Esophagus mucosa (tissue), 1 donor: Measurements from ENCODE around the gene KCNA3. TPM values are rescaled to one million over a fixed set of nuclear protein-coding genes. Genes with fewer than 3 reads are reported as not detected.

ENCODE experiments used
- ATAC-seq: fragments of 200-7000 bp; cut with Tn5 transposase; one replicate; pipeline ENCODE4 v1.9.1; 2020
- total RNA-seq: library from RNA; stranded (reverse); gene quantifications from one replicate; pipeline ENCODE4 v1.2.4, GENCODE V29; 2023
- donor health status: DM: yes; HTN: yes; CAD: no.

The KCNA3 gene
- total RNA-seq, 1 donor from 2014 or later: 0.28 TPM

DNA sequence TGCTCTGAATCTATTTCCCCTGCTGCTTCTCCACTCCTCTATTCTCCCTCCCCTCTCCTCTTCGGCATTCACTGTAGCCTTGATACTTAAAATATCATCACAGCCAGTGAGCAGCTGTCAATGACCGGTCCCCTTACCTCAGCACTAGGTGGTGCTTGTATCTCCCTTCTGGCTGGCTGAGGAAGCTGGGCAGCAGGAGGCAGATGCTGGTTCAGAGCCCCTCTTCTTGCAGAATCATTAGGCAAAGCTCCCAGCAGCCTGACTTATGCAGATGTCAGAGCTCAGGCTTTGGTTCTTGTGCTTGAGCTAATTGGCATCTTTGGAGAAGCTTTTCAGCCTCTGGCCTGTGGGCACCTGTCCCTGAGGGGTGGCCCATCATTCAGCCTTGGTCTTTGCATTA lies 36.7 kb downstream of the KCNA3 start:
- ATAC-seq: no peak

DNA sequence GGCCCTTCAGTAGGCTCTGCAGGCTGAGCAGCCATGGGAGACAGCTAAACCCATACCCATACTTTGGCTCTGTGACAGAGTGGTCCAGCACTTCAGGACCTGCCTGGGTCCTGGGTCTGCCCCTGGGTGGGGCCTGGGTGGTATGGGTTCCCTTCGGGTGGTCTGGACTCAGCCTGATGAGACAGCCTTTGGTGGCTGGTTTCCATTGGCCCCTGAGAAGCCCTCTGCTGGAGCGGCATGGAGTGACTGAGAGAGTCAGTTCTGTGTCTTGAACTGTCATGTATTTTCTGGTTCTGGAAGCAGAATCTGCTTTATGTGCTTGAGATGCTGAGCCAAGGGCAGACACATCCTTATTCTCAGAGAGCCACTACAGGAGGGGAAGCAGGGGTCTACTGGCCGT lies 37.3 kb downstream of the KCNA3 start:
- no peak for ATAC-seq

DNA sequence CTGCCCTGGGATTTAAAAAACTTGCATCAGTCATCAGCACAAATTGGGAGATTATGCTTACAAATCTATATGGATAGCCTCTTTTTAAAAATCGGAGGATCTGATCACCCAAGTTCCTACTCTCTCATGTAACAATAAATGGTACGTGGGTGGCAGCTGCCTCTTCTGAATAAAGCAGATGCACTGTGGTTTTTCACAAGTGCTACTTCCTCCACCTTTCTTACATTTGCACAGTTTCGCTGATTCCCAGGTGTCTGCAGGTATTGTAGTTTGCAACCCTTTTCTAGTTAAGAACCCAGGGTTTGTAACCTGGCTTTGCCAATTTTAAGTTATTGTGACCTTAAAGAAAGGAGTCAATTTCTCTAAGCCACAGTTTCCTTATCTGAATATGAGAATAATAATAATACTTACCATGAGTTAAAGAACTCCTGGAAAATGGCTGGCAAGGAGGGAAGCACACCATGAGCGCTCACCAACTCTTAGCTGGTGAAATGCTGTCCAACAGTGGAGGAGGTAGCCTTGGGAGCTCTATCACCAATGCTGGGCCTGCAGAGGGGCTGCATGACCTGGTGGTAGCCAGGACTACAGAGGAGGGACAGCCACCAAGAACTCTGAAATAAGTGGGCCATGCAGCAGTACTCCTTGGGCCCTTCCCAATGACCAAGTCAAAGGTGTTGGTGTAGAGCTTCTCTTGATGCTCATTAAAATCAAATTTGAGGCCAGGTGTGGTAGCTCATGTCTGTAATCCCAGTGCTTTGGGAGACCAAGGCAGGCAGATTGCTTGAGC lies 38.4 kb downstream of the KCNA3 start:
- ATAC-seq: no peak

DNA sequence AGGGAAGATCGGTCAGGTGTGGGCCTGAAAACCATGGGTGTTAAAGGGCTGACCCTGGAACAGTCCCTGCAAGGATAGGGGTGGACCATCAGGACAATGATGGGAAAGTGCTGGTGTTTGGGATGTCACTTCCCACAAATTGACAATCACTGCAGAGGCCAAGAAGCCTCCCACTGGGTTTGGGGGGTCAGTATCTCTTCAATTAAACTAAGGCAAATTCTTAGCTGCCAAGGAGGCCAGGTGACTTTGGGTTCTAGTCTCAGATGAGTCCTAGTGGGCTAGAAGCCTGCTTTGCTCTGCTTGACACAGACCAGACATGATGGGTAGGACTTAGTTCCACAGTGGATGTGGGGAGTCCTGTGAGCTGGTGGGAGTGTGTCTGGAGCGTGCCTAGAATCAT lies 39.3 kb downstream of the KCNA3 start:
- no peak for ATAC-seq

DNA sequence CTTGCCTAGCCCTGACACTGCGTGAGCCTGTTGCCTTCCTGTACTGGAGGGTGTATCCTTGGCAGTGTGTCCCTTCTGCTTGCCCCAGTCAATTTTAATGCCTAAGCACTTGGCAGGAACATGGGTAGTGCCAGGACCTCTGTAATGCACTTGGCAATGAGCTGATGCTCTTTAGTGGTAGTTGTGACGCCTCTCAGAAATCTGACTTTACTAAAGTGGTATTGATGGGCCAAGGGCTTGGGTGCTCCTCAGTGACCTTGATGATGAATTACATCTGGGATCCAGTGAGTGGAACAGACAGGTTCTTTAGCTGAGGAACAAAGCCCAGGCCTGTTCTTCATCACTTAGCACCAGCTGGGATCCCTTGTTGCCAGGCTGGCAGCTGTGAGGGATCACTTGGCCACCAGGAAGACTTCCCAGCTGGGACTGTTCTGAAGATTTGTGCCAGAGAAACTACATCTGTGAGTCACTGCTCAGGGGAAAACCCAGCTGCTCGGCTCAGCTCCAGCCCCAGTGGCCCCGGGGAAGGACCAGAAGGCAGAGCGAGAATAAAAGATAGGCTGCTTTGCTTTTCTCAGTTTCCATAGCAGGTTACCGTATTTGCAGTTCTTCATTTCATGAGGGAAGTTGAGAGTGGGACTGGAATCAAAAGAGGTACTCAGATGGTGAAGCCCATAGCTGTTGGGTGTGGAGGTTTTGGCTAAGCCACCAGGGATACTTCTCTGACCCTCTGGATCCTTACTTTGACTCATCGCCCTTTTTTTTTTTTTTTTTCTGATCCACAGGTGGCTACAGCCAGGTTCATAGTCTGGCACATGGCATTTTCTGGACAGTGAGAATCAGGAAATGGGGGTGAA lies 40.1 kb downstream of the KCNA3 start:
- ATAC-seq: peak; percentile 77

DNA sequence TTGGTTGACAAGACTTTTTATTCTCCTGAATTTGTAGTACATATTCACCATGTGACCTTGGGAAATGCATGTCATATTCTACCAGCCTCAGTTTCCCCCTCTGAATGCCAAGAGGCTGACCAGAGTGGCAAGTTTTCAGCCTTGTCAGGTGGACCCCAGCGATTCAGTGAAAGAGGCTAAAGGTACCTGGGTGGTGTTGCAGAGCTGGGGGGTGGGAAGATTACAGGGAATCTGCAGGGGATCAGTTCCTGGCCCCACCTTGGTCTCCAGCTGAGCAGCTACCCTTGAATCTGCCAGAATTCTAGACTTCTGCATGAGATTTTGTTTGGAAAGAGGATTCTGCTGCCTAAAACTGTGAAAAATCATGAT lies 40.7 kb downstream of the KCNA3 start:
- no peak for ATAC-seq

DNA sequence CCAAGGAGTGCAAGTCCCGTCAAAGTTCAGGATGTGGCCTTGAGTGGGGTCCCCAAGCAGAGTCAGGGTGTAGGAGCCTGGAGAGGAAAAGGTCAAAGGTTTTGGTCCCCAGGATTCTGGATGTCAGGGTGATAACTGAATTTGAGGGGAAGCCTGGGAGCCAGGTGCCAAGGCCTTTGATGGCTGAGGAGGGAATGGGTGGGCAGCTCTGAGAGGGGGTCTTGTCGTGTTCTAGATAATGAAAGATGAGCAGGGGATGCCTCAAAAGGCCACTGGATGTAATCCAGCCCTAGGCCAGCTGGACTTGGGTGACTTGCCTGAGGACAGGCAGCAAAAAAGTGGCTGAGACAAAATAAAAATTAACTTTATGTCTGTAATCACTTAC lies 41.1 kb downstream of the KCNA3 start:
- no peak for ATAC-seq

DNA sequence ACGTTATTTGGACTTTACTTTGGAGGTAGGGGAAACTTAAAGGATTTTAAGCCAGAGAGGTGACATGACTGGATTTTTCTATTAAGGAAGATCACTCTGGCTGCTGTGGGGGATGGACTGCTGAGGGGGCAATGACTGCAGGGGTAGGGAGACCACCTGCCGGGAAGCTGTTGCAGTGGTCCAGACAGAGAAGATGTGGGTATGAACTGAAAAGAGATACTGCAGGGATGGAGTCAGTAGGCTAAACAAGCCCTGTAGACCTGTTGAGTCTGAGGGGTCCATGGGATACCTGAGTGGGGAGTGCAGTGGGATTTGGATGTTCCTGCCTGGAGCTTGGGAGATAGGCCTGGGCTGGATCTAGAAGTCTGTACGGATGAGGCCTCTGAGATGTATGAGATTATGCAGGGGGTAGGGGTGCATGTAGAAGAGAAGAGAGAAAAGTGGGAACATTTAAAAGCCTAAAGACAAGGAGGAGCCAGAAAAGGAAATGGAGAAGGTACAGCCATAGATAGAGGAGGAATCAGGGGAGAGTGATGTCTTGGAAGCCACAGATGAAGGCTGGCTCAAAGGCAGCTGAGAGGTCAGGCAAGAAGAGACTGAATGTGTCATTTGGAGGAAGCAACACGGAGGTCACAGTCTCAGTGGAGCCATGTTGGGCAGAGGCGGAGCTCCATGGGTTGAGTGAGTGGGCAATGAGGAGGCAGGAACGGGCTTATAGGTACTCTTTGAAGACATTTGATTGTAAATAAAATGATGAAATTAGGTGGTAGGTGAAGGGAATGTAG lies 42.7 kb downstream of the KCNA3 start:
- ATAC-seq: no peak

DNA sequence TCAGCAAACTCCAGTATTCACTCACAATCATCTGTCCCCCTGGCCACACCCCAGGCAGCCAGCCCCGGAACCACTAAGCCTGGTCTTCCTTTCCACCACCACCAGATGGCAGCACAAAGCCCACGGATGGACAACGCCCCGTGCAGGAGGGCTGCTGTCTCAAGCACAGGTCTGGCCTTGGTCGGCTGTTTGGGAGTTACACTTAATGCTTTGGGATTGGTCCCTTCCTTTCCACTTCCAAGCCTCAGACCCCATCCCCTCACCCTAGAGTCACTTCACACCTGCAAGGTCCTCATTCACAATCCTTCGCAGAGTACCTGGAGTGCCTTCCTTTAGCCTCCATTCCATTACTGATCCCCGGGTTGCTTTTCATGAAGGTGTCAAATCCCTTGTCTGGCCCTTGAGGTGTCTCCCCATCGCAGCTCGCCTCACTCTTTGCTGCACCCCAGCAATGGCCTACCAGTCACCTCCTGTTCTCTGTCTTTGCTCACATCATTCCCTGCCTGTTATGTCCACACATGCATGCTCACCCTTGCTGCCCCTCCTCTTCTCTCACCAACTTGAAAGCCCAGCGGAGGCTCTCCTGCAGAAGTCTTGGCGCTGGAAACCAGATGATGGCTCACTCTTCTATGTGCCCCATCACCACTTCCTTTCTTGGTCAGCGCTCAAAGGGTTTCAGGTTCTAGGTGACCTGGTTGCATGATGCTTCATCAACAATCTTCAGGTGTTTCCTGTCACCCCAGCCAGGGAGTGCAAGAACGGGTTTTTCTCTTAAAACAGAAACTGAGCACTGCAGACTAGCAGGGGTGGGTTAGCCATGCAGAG lies 43.7 kb downstream of the KCNA3 start:
- peak; percentile 88 for ATAC-seq

DNA sequence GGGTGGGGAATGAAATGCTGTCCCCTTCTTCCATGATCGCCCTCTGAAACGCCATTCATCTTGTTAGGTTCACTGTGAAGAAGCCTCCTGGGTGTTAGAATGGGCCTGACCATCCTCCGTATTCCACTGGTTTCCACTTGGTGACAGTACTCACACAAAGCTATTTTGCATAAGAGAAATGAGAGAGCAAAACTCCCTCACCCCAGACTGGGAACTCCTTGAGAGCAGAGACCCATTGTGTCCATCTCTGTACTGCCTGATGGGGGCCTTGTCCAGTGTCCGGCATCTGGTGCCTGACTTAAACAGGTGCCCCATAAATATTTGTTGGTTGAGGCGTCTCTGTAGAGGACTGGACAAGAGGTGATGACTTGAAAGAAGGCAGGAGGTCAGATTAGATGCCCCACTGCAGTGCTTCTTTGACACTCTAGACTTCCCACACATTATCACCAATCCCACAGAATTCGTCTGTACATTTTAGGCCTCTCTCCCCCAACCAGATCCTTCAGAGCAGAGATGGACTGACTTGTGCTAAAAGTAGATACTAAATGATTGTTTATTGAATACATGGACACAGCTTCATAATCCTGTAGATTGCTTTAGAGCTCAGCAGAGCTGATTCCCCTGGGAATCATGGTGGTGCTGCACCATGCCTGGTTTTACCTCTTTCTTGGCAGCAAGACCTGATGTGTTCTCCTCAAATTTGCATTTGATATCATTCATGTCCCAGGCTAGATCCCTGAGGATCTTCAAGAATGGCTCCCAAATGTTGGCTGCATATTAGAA lies 46.2 kb downstream of the KCNA3 start:
- ATAC-seq: no peak

DNA sequence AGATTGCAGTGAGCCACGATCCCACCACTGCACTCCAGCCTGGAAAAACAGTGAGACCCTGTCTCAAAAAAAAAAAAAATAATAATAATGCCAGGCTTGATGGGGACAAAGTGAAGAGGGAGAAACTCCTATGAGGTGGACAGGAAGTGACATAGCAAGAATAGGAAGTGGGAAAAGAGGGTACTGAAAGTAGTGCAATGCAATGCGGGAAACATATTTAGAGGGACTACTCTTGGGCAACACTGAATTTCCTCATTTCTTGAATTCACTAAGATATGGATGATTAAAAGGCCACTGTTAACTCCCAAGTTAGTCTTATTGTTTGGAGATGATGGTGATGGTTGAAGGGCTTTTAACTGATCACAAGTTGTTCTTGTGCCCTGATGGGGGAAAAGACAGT lies 47.0 kb downstream of the KCNA3 start:
- ATAC-seq: no peak

DNA sequence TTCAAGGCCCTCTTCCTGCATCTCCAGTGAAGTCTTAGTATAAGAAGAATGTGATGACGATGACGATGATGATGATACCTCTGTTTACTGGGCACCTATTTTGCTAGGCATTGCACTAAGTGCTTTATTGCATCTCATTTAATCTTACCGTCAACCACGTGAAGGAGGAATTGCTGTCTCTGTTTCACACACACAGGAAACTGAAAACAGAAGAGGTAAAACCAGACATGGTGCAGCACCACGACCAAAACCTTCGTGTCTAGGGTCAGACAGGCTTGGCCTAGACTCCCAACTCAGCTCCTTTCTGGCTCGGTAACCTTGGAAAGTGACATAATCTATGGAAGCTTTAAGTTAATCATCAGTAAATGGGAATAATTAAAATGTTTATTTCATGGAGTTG lies 47.9 kb downstream of the KCNA3 start:
- no peak for ATAC-seq

Other genes starting within 250 kb of the KCNA3 start
- gene PROK1, start 223.8 kb downstream of the KCNA3 start, total RNA-seq: 0.20 TPM
- not detected for gene KCNA10, start 155.8 kb downstream of the KCNA3 start, total RNA-seq
- gene KCNA2, start 68.6 kb downstream of the KCNA3 start, total RNA-seq: 1.2 TPM
- 5.1 TPM for gene CD53, start 198.2 kb upstream of the KCNA3 start, total RNA-seq